ENCODE results near the gene FAM162B. TPM values are rescaled to one million over a fixed set of nuclear protein-coding genes. Genes with fewer than 3 reads are reported as not detected.

The FAM162B gene
- total RNA-seq, 2 experiments from 2014 or later: not detected

Other genes with a start within 250 kb of the FAM162B start
- gene TRAPPC3L, start 220.0 kb downstream of the FAM162B start, total RNA-seq: not detected
- not detected for gene CALHM4, start 212.0 kb downstream of the FAM162B start, total RNA-seq
- gene RWDD1, start 194.2 kb downstream of the FAM162B start, total RNA-seq: 10 to 100 TPM; 44.3 to 46.0 TPM
- under 1 TPM in 1 of 2 experiments, not detected in 1; 0.11 TPM for gene RSPH4A, start 149.2 kb downstream of the FAM162B start, total RNA-seq
- 10 to 100 TPM; 25.9 to 28.4 TPM for gene ZUP1, start 97.0 kb downstream of the FAM162B start, total RNA-seq
- gene KPNA5, start 84.5 kb downstream of the FAM162B start, total RNA-seq: 10 to 100 TPM; 10.3 to 10.9 TPM
- gene GPRC6A, start 63.4 kb upstream of the FAM162B start, total RNA-seq: not detected
- not detected for gene RFX6, start 111.5 kb upstream of the FAM162B start, total RNA-seq

All from activated CD8-positive, alpha-beta T cell treated with anti-CD3 and anti-CD28 coated beads for 36 hours (primary cell).